ENCODE data around the gene CATSPERB.

- TF ChIP-seq PHF8 (conservative IDR thresholded peaks at IDR 0.05; ENCODE audit: low read depth, low read length), result no peak
- no peak for TF ChIP-seq GABPA (IDR thresholded peaks at IDR 0.05; ENCODE audit: borderline replicate concordance, insufficient read depth, low read length)
- no peak for TF ChIP-seq JUN (IDR thresholded peaks at IDR 0.05; ENCODE audit: low read depth, low read length)
- no peak for TF ChIP-seq CHD1 (IDR thresholded peaks at IDR 0.05; ENCODE audit: low read depth, low read length)
- no peak for TF ChIP-seq CTCF (IDR thresholded peaks at IDR 0.05; ENCODE audit: control extremely low read depth in 1 of 3, insufficient read depth in 1 of 3, low read depth in 1 of 3, low read length in 3 of 3)
- no peak for TF ChIP-seq HDAC6 (IDR thresholded peaks at IDR 0.05; ENCODE audit: low read depth, low read length)
- no peak for TF ChIP-seq SRF (IDR thresholded peaks at IDR 0.05; ENCODE audit: low read depth, low read length)
- no peak for TF ChIP-seq ZNF274 (IDR thresholded peaks at IDR 0.05; ENCODE audit: borderline replicate concordance, extremely low read depth, low read length)
- TF ChIP-seq EP300 (IDR thresholded peaks at IDR 0.05; ENCODE audit: borderline replicate concordance in 1 of 2, low read depth in 2 of 2, low read length in 2 of 2), result no peak
- no peak for TF ChIP-seq ATF2 (IDR thresholded peaks at IDR 0.05; ENCODE audit: low read length)
- no peak for TF ChIP-seq RAD21 (IDR thresholded peaks at IDR 0.05 in 1 of 2, conservative IDR thresholded peaks at IDR 0.05 in 1 of 2; ENCODE audit: low read depth in 2 of 2, low read length in 2 of 2)
- TF ChIP-seq POLR2A (IDR thresholded peaks at IDR 0.05; ENCODE audit: control extremely low read depth in 1 of 2, low read depth in 2 of 2, low read length in 2 of 2), result no peak
- TF ChIP-seq CREB1 (IDR thresholded peaks at IDR 0.05), result no peak
- no peak for TF ChIP-seq EZH2 (IDR thresholded peaks at IDR 0.05; ENCODE audit: low read depth, low read length, severe bottlenecking)
Measured at GRCh38 chr14:91770185-91770584, 38.3 kb upstream of the CATSPERB start.

Data from H1 (cell line).